ENCODE data around the gene ZFYVE28.
A peak's percentile ranks its signal among the peaks of the same experiment; 100 is the strongest.

The ZFYVE28 gene

GRCh38 chr4:2267320-2267811 is 151.1 kb downstream of the ZFYVE28 start:
- H3K4me3 ChIP-seq (ENCODE audit: low read depth, low read length) = no peak overlapping the region
- no peak overlapping the region for H3K9ac ChIP-seq
- TF ChIP-seq CTCF (IDR thresholded peaks at IDR 0.05) = no peak
- no peak overlapping the region for H3K4me2 ChIP-seq (ENCODE audit: low read length)
- no peak overlapping the region for H2AFZ ChIP-seq
- H3K36me3 ChIP-seq (ENCODE audit: control insufficient read depth, insufficient read depth, low read length) = no peaks in the 10 kb centered on the region
- no peaks in the 10 kb centered on the region for H3K9me3 ChIP-seq (ENCODE audit: control insufficient read depth, low read length)
- peaks cover 3% of the 10 kb centered on the region for H3K4me1 ChIP-seq
- no peaks in the 10 kb centered on the region for H3K79me2 ChIP-seq
- H3K27ac ChIP-seq = no peak overlapping the region
- H3K27me3 ChIP-seq (ENCODE audit: control insufficient read depth, insufficient read depth, low read length) = no peaks in the 10 kb centered on the region

- H3K79me2 ChIP-seq = no peaks in the 10 kb centered on the region
- H3K27me3 ChIP-seq (ENCODE audit: control insufficient read depth, insufficient read depth, low read length) = no peaks in the 10 kb centered on the region
- H3K9ac ChIP-seq = no peak overlapping the region
- H3K36me3 ChIP-seq (ENCODE audit: control insufficient read depth, insufficient read depth, low read length) = no peaks in the 10 kb centered on the region
- H3K9me3 ChIP-seq (ENCODE audit: control insufficient read depth, low read length) = no peaks in the 10 kb centered on the region
- H3K4me1 ChIP-seq = peaks cover 3% of the 10 kb centered on the region
- no peak for TF ChIP-seq CTCF (IDR thresholded peaks at IDR 0.05)
- H3K4me2 ChIP-seq (ENCODE audit: low read length) = no peak overlapping the region
- H3K4me3 ChIP-seq (ENCODE audit: low read depth, low read length) = no peak overlapping the region
- H2AFZ ChIP-seq = no peak overlapping the region
- H3K27ac ChIP-seq = no peak overlapping the region
Measured at GRCh38 chr4:2266821-2267220, 151.6 kb downstream of the ZFYVE28 start.

GRCh38 chr4:2266181-2266580 is 152.3 kb downstream of the ZFYVE28 start:
- H3K27me3 ChIP-seq (ENCODE audit: control insufficient read depth, insufficient read depth, low read length) = no peaks in the 10 kb centered on the region
- no peak overlapping the region for H3K9ac ChIP-seq
- no peak overlapping the region for H3K4me3 ChIP-seq (ENCODE audit: low read depth, low read length)
- no peaks in the 10 kb centered on the region for H3K9me3 ChIP-seq (ENCODE audit: control insufficient read depth, low read length)
- no peak for TF ChIP-seq CTCF (IDR thresholded peaks at IDR 0.05)
- peak overlapping the region; percentile 26 for H3K4me2 ChIP-seq (ENCODE audit: low read length)
- H3K79me2 ChIP-seq = no peaks in the 10 kb centered on the region
- H3K36me3 ChIP-seq (ENCODE audit: control insufficient read depth, insufficient read depth, low read length) = no peaks in the 10 kb centered on the region
- H3K27ac ChIP-seq = peak overlapping the region; percentile 22
- H3K4me1 ChIP-seq = peaks cover 3% of the 10 kb centered on the region
- H2AFZ ChIP-seq = no peak overlapping the region

- H3K4me1 ChIP-seq = peaks cover 3% of the 10 kb centered on the region
- H3K79me2 ChIP-seq = peaks cover 3% of the 10 kb centered on the region
- H3K36me3 ChIP-seq (ENCODE audit: control insufficient read depth, insufficient read depth, low read length) = no peaks in the 10 kb centered on the region
- no peak for TF ChIP-seq CTCF (IDR thresholded peaks at IDR 0.05)
- peak overlapping the region; percentile 26 for H3K4me2 ChIP-seq (ENCODE audit: low read length)
- no peak overlapping the region for H3K27ac ChIP-seq
- no peak overlapping the region for H2AFZ ChIP-seq
- no peak overlapping the region for H3K4me3 ChIP-seq (ENCODE audit: low read depth, low read length)
- H3K9me3 ChIP-seq (ENCODE audit: control insufficient read depth, low read length) = no peaks in the 10 kb centered on the region
- H3K27me3 ChIP-seq (ENCODE audit: control insufficient read depth, insufficient read depth, low read length) = no peaks in the 10 kb centered on the region
- no peak overlapping the region for H3K9ac ChIP-seq
Measured at GRCh38 chr4:2265113-2266110, 153.0 kb downstream of the ZFYVE28 start.
